GM04503 (cell line): ENCODE data around the gene ITPKB.

Experiments used
- DNase-seq: peaks from one replicate; pipeline ENCODE4 v3.0.0-alpha.2; 2012; ENCODE audit warnings: low read depth

The ITPKB gene

GRCh38 chr1:226704169-226704937 lies 34.7 kb downstream of the ITPKB start:
- DNase-seq, result no peak

- DNase-seq, result no peak
Measured at GRCh38 chr1:226702957-226703831, 35.9 kb downstream of the ITPKB start.

GRCh38 chr1:226702318-226702956 lies 36.6 kb downstream of the ITPKB start:
- no peak for DNase-seq

GRCh38 chr1:226700861-226701260 lies 38.2 kb downstream of the ITPKB start:
- no peak for DNase-seq

- no peak for DNase-seq
Measured at GRCh38 chr1:226699166-226699565, 39.9 kb downstream of the ITPKB start.

- no peak for DNase-seq
Measured at GRCh38 chr1:226698659-226699058, 40.4 kb downstream of the ITPKB start.

- DNase-seq, result no peak
Measured at GRCh38 chr1:226697929-226698544, 41.0 kb downstream of the ITPKB start.

- DNase-seq, result no peak
Measured at GRCh38 chr1:226697151-226697928, 41.7 kb downstream of the ITPKB start.

- DNase-seq, result no peak
Measured at GRCh38 chr1:226696547-226696946, 42.5 kb downstream of the ITPKB start.

- DNase-seq, result no peak
Measured at GRCh38 chr1:226695335-226695900, 43.7 kb downstream of the ITPKB start.

- no peak for DNase-seq
Measured at GRCh38 chr1:226692823-226693222, 46.3 kb downstream of the ITPKB start.

- no peak for DNase-seq
Measured at GRCh38 chr1:226692051-226692792, 46.9 kb downstream of the ITPKB start.

- no peak for DNase-seq
Measured at GRCh38 chr1:226691247-226691646, 47.8 kb downstream of the ITPKB start.

GRCh38 chr1:226690460-226690982 lies 48.6 kb downstream of the ITPKB start:
- no peak for DNase-seq

GRCh38 chr1:226688808-226689207 lies 50.3 kb downstream of the ITPKB start:
- DNase-seq, result no peak

GRCh38 chr1:226688056-226688748 lies 50.9 kb downstream of the ITPKB start:
- DNase-seq, result no peak

GRCh38 chr1:226687426-226687825 lies 51.7 kb downstream of the ITPKB start:
- no peak for DNase-seq

- no peak for DNase-seq
Measured at GRCh38 chr1:226686440-226687425, 52.3 kb downstream of the ITPKB start.
